IMR-90 (cell line): ENCODE data around the gene OGA. TPM values are rescaled to one million over a fixed set of nuclear protein-coding genes. Genes with fewer than 3 reads are reported as not detected.

Source experiments
- ATAC-seq: fragments of 200-7000 bp; cut with Tn5 transposase; 2 replicates; pipeline ENCODE4 v1.9.1; 2020; ENCODE audit warnings: low read depth, mild to moderate bottlenecking, moderate library complexity
- BruUV-seq: library from RNA; stranded (reverse); fragments of 400-500 nt; replicated peaks from 2 replicates; lab custom pipeline; 2021; lab: Mats Ljungman, UMichigan
- CTCF ChIA-PET: fragments of 300-600 bp; formaldehyde crosslinking; extraction: SDS; loops from one replicate; lab custom pipeline; 2021; ENCODE audit warnings: antibody characterized with exemption; lab: Yijun Ruan, JAX
- POLR2A ChIA-PET: fragments of 300-600 bp; sonication (Branson Sonifier 250); formaldehyde crosslinking; loops from one replicate; lab custom pipeline; 2022; ENCODE audit warnings: antibody characterized with exemption; ENCODE audit not compliant: unreplicated experiment; lab: Charles Lee
- DNase-seq: peaks from one replicate; pipeline ENCODE4 v3.0.0; 2013
- H2AFZ ChIP-seq: replicated peaks from 2 replicates; pipeline ENCODE3; 2013; ENCODE audit warnings: low read length, mild to moderate bottlenecking; ENCODE audit not compliant: poor library complexity
- H2AK5ac ChIP-seq: 2 replicates; pipeline ENCODE4 v1.6.1; 2013; ENCODE audit warnings: low read depth, low read length, inconsistent platforms
- H2AK9ac ChIP-seq: replicated peaks from 2 replicates; pipeline ENCODE3; 2013; ENCODE audit warnings: mild to moderate bottlenecking, low read depth, low read length, moderate library complexity; ENCODE audit not compliant: poor library complexity
- H2BK120ac ChIP-seq: 2 replicates; pipeline ENCODE4 v1.6.1; 2013; ENCODE audit warnings: low read depth, low read length, inconsistent platforms
- H2BK15ac ChIP-seq: 3 replicates; pipeline ENCODE4 v1.6.1; 2013; ENCODE audit warnings: low read depth, low read length, inconsistent platforms
- H2BK20ac ChIP-seq: 2 replicates; pipeline ENCODE4 v1.6.1; 2013; ENCODE audit warnings: low read depth, mild to moderate bottlenecking, inconsistent platforms, low read length, moderate library complexity
- H2BK5ac ChIP-seq: 2 replicates; pipeline ENCODE4 v1.6.1; 2013; ENCODE audit warnings: mild to moderate bottlenecking, low read depth, low read length, inconsistent platforms; ENCODE audit not compliant: poor library complexity, severe bottlenecking
- H3K14ac ChIP-seq: replicated peaks from 2 replicates; pipeline ENCODE4 v1.6.1; 2013; ENCODE audit warnings: low read depth, low read length, inconsistent platforms
- H3K18ac ChIP-seq: 2 replicates; pipeline ENCODE4 v1.6.1; 2013; ENCODE audit warnings: low read depth, low read length, control low read depth
- H3K23ac ChIP-seq: 2 replicates; pipeline ENCODE4 v1.6.1; 2013; ENCODE audit warnings: low read depth, low read length, inconsistent platforms
- H3K27ac ChIP-seq: 2 replicates; pipeline ENCODE4 v1.5.1; 2013; ENCODE audit warnings: mild to moderate bottlenecking, control low read depth, low read length; ENCODE audit not compliant: insufficient read depth
- H3K27me3 ChIP-seq: 2 replicates; pipeline ENCODE4 v1.6.1; 2013; ENCODE audit warnings: low read length; ENCODE audit not compliant: control insufficient read depth, insufficient read depth
- H3K36me3 ChIP-seq: 2 replicates; pipeline ENCODE4 v1.6.1; 2013; ENCODE audit warnings: low read length, mixed read lengths; ENCODE audit not compliant: control insufficient read depth, insufficient read depth
- H3K4ac ChIP-seq: 2 replicates; pipeline ENCODE4 v1.6.1; 2013; ENCODE audit warnings: low read depth, low read length, inconsistent platforms
- H3K4me1 ChIP-seq: 2 replicates; pipeline ENCODE4 v1.6.1; 2013; ENCODE audit warnings: low read length, mixed read lengths; ENCODE audit not compliant: control insufficient read depth, insufficient read depth
- H3K4me2 ChIP-seq: 2 replicates; pipeline ENCODE4 v1.6.1; 2013; ENCODE audit warnings: low read depth, mild to moderate bottlenecking, control low read depth, low read length, moderate library complexity
- H3K4me3 ChIP-seq: 2 replicates; pipeline ENCODE4 v1.5.1; 2013; ENCODE audit warnings: low read depth, mild to moderate bottlenecking, control low read depth, low read length, moderate library complexity; ENCODE audit not compliant: insufficient read depth
- H3K56ac ChIP-seq: 2 replicates; pipeline ENCODE4 v1.6.1; 2013; ENCODE audit warnings: low read length, inconsistent platforms; ENCODE audit not compliant: insufficient read depth; ENCODE audit errors: extremely low read depth
- H3K79me1 ChIP-seq, 2 experiments: 2 replicates each; pipeline ENCODE4 v1.6.1; 2013; ENCODE audit warnings: low read length in 2 of 2, inconsistent platforms in 1 of 2, low read depth in 1 of 2
- H3K9ac ChIP-seq: 2 replicates; pipeline ENCODE4 v1.6.1; 2013; ENCODE audit warnings: low read depth, low read length, control low read depth
- H3K9me1 ChIP-seq: 2 replicates; pipeline ENCODE4 v1.6.1; 2013; ENCODE audit warnings: low read length, inconsistent platforms; ENCODE audit not compliant: insufficient read depth
- H3K9me3 ChIP-seq: 2 replicates; pipeline ENCODE4 v1.6.1; 2013; ENCODE audit warnings: low read length; ENCODE audit not compliant: control insufficient read depth, insufficient read depth
- H4K20me1 ChIP-seq: 2 replicates; pipeline ENCODE4 v1.6.1; 2013; ENCODE audit warnings: low read length, inconsistent platforms; ENCODE audit not compliant: insufficient read depth
- H4K5ac ChIP-seq: 2 replicates; pipeline ENCODE4 v1.6.1; 2013; ENCODE audit warnings: mild to moderate bottlenecking, low read depth, low read length, control low read depth
- H4K8ac ChIP-seq, 2 experiments: 2 replicates each; pipeline ENCODE4 v1.6.1; 2013; ENCODE audit warnings: low read depth in 2 of 2, low read length in 2 of 2, control low read depth in 1 of 2, inconsistent platforms in 1 of 2
- H4K91ac ChIP-seq: 2 replicates; pipeline ENCODE4 v1.6.1; 2013; ENCODE audit warnings: low read depth, low read length, inconsistent platforms; ENCODE audit not compliant: insufficient read depth
- CEBPB ChIP-seq: IDR thresholded peaks from 2 replicates; pipeline ENCODE4 v1.6.1; 2012; ENCODE audit warnings: low read depth, low read length, improper control_type of control experiment
- NFE2L2 ChIP-seq: fragments of 150-350 bp; IDR thresholded peaks from 2 replicates; pipeline ENCODE4 v1.6.1; 2016; ENCODE audit warnings: low read depth, mild to moderate bottlenecking, low read length
- POLR2A ChIP-seq: IDR thresholded peaks from 2 replicates; pipeline ENCODE4 v1.6.1; 2012; ENCODE audit warnings: mild to moderate bottlenecking, low read depth, low read length
- RFX5 ChIP-seq: IDR thresholded peaks from 2 replicates; pipeline ENCODE4 v1.8.0; 2012; ENCODE audit warnings: low read depth, mild to moderate bottlenecking, low read length, moderate library complexity
- WGBS, 2 experiments: methylation state at CpG; one replicate each; pipeline versions ENCODE4 v1.1.5 to v1.1.7; 2013; ENCODE audit warnings: missing lambda C conversion rate in 2 of 2; ENCODE audit not compliant: insufficient read length in 1 of 2; ENCODE audit errors: extremely low coverage in 2 of 2; 5-methylcytosine and 5-hydroxymethylcytosine counted together
- dilution Hi-C: fragments of 300-500 bp; cut with HindIII; formaldehyde crosslinking; loops from one replicate; pipeline ENCODE4 v1.14.3; 2018; ENCODE audit warnings: low sequenced_read_pairs; ENCODE audit not compliant: unreplicated experiment
- in situ Hi-C: fragments of 300-500 bp; cut with MboI; formaldehyde crosslinking; loops from 3 replicates; pipeline ENCODE4 v1.14.3; 2019; ENCODE audit warnings: low sequenced_read_pairs, inconsistent platforms, mixed read lengths
- intact Hi-C: fragments of 100-400 bp; cut with micrococcal nuclease; formaldehyde crosslinking; loops from 2 replicates; pipeline ENCODE4 v1.10.0; 2022
- polyA plus RNA-seq, 3 experiments: library from polyadenylated mRNA; depleted of rRNA; stranded (reverse); fragments of >200 nt; gene quantifications; 2 replicates each; pipeline ENCODE4 v1.2.3, GENCODE V29; 2012; ENCODE audit warnings: low replicate concordance in 1 of 3
- total RNA-seq: library from RNA; depleted of rRNA; stranded (reverse); fragments of >200 nt; gene quantifications from 2 replicates; pipeline ENCODE4 v1.2.3, GENCODE V29; 2012

The OGA gene
- total and polyA plus RNA-seq, 2 of the 4 experiments (the other 2 are of a cell fraction): 42.5 to 62.9 TPM

- TF ChIP-seq CEBPB (no peak), RFX5 (no peak)
These were observed 22.7 kb upstream of the OGA start (continued) for GRCh38 chr10:101840741-101841453.

DNA sequence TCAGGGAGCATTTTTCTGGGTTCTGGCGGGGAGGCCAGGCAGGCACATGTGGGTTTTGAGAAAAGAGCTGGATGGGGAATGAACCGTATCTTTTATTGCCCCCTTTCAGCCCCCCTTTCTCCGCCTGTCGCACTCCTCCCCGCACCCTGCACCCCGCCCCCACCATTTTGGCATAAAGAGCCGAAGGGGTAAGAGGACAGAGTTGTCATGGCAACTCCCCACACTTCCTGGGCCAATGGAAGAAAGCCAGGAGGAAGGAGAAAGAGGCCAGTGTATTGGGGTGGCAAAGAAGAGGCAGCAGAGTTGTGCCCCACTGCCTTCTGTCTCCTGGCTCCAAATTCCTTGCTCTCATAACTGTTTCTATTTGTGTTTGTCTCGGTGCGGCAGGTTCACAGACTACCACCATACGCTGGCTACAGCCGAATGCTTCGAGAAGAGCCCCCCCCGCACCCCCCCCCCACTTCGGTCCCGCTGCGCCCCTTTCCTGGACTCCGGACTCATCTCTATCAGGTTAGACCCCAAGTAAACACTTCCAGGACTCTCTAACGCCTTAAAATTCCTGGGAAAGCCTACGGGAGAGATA, 21.9 kb upstream of the OGA start:
- Histone ChIP-seq H3K4me2 (peak overlapping the region; percentile 51), H3K14ac (no peak overlapping the region), H3K4me1 (peaks cover 5% of the 10 kb centered on the region; the same call in 1 of the 2 replicates), H4K8ac (no peak overlapping the region), H2BK20ac (no peak overlapping the region), H2AFZ (peak overlapping the region; percentile 39), H3K79me1 (peaks cover 0 to 9% of the 10 kb centered on the region in 2 experiments; a peak in 1 of 4 replicates), H3K56ac (no peak overlapping the region), H4K91ac (no peak overlapping the region), H2BK15ac (no peak overlapping the region), H3K4ac (no peak overlapping the region), H3K9me3 (no peaks in the 10 kb centered on the region), H2BK120ac (no peak overlapping the region), H3K27me3 (no peaks in the 10 kb centered on the region), H3K27ac (no peak overlapping the region), H3K23ac (peak overlapping the region; percentile 92; the same call in 1 of the 2 replicates), H3K4me3 (no peak overlapping the region), H4K20me1 (peaks cover 33% of the 10 kb centered on the region), H2AK5ac (no peak overlapping the region), H2BK5ac (no peak overlapping the region), H2AK9ac (no peak overlapping the region), H3K18ac (no peak overlapping the region), H3K9me1 (peaks cover 9% of the 10 kb centered on the region), H3K9ac (no peak overlapping the region), H3K36me3 (no peaks in the 10 kb centered on the region), H4K5ac (no peak overlapping the region)
- BruUV-seq: no TSS peak
- ATAC-seq (0 out of 2 replicates have a peak, but pooled peaks have one; percentile 1), DNase-seq (no peak)
- ChIA-PET CTCF (interaction anchor here (0.6 to 4.4 kb wide), 23 partner anchors 9 to 627 kb away, joined by 3 to 60 read pairs (median 5); no protein-coding TSS in a partner anchor), POLR2A (interaction anchor here (1.0 to 1.4 kb wide), 2 partner anchors 170 to 233 kb away, joined by 3 to 6 read pairs; no protein-coding TSS in a partner anchor)
- intact Hi-C loops: loop anchor here (1.0 kb wide), 4 partner anchors 49 to 233 kb away; no protein-coding TSS in a partner anchor
- TF ChIP-seq NFE2L2 (no peak), POLR2A (no peak)
- dilution Hi-C loops: no loop called here
- WGBS, 2 experiments: 0% methylated on average over 2 of the region's 19 CpGs; no CpG with 5 or more reads in 1 of the 2 experiments
- in situ Hi-C loops: loop anchor here (5.0 kb wide), 1 partner anchor 172 kb away; no protein-coding TSS in a partner anchor
